HG02943 (cell line): Measurements from ENCODE around the gene RFX1.

Experiments
- ATAC-seq: cut with Tn5 transposase; IDR thresholded peaks from one replicate; pipeline ENCODE4 v1.9.1; 2021; ENCODE audit warnings: mild to moderate bottlenecking, low read depth, moderate library complexity; ENCODE audit not compliant: unreplicated experiment

Gene RFX1

DNA sequence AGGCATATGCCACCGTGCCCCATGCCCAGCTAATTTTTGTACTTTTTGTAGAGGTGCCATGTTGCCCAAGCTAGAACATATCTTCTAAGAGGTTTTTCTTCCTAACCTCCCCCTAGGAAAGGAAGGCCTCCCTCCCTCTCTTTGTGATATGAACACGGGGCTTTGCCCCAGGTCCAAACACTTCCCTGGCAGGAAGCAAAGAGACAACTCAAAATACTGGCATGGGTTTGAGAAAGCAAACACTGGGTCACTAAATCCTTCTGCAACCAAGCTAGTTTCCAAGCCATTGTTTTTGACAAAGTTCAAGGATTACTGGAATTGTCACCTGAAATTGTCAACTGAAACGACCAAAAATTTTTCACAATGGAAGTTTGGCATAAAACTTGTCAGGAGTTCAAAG is 91.3 kb downstream of the RFX1 start:
- no peak for ATAC-seq

DNA sequence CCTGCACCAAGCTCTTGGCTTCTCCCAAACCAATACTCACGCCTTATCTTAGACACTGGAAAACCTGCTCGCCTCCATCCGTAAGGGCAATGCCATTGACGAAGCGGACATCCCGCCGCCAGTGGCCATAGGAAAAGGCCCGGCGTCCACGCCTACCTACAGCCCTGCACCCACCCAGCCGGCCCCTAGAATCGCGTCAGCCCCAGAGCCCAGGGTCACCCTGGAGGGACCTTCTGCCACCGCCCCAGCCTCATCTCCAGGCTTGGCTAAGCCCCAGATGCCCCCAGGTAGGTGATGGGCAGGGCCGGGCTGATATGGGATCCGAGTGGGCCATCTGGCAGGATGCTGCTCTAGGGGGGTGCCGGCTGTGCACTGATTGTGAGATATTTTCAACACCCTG is 92.8 kb downstream of the RFX1 start:
- ATAC-seq: no peak
